Stimulated activated naive CD4-positive, alpha-beta T cell (primary cell): ENCODE measurements around the gene EIF3K.
"Not testable (repeated sequence)": the region's sequence is repeated elsewhere in the genome, so short reads cannot be mapped to it uniquely, and the experiment has no call there.

Experiments used
- DNase-seq, 6 experiments: peaks; one replicate each; lab custom pipeline; 2025; lab: John Stamatoyannopoulos, UW

EIF3K gene

GRCh38 chr19:38617764-38618589 is 1.0 kb upstream of the EIF3K start, which contains the start of gene MAP4K1:
Gene MAP4K1, minus strand, starts transcription at chr19:38617953. Its CDS starts 58 bp downstream, at chr19:38617895.
- peak; percentile 49 to 76 (median 62) for DNase-seq

GRCh38 chr19:38619361-38620174 is 580 bp downstream of the EIF3K start:
- no peak for DNase-seq

GRCh38 chr19:38624822-38625221 is 5.8 kb downstream of the EIF3K start:
- no peak for DNase-seq

- DNase-seq, result no peak
Observed at GRCh38 chr19:38626401-38626800, 7.4 kb downstream of the EIF3K start.

GRCh38 chr19:38629568-38629967 is 10.6 kb downstream of the EIF3K start:
- no peak for DNase-seq

- DNase-seq, result not testable (repeated sequence)
Observed at GRCh38 chr19:38631301-38631700, 12.3 kb downstream of the EIF3K start.

GRCh38 chr19:38631811-38632475 is 13.0 kb downstream of the EIF3K start:
- DNase-seq, result not testable (repeated sequence)

GRCh38 chr19:38632476-38633213 is 13.7 kb downstream of the EIF3K start:
- DNase-seq, result no peak

GRCh38 chr19:38634757-38635482 is 15.9 kb downstream of the EIF3K start:
- DNase-seq, result peak; percentile 21 to 78 (median 58)

- DNase-seq, result no peak
Observed at GRCh38 chr19:38635483-38636399, 16.8 kb downstream of the EIF3K start.

GRCh38 chr19:38638461-38638860 is 19.5 kb downstream of the EIF3K start:
- DNase-seq, result no peak

- no peak for DNase-seq
Observed at GRCh38 chr19:38639679-38640078, 20.7 kb downstream of the EIF3K start.

- DNase-seq, result no peak
Observed at GRCh38 chr19:38640368-38640767, 21.4 kb downstream of the EIF3K start.

GRCh38 chr19:38642176-38642575 is 23.2 kb downstream of the EIF3K start:
- no peak for DNase-seq

- no peak for DNase-seq
Observed at GRCh38 chr19:38644719-38645118, 25.7 kb downstream of the EIF3K start.

GRCh38 chr19:38647368-38647965 is 28.5 kb downstream of the EIF3K start, which contains the start of gene ACTN4:
Gene ACTN4, plus strand, starts transcription at chr19:38647649. Its CDS starts 97 bp downstream, at chr19:38647746.
- peak; percentile 98 to 100 (median 99) for DNase-seq

- peak in 1 of 6 experiments; percentile 17 for DNase-seq
Observed at GRCh38 chr19:38647966-38648768, 29.2 kb downstream of the EIF3K start.

GRCh38 chr19:38648769-38649304 is 29.8 kb downstream of the EIF3K start:
- no peak for DNase-seq
